Stimulated activated CD4-positive, alpha-beta T cell treated with anti-CD3 and anti-CD28 coated beads, Interleukin-15, amount 100 ng/mL, for 24 hours (primary cell): ENCODE measurements around the gene TBC1D3.
"Not testable (repeated sequence)": the region's sequence is repeated elsewhere in the genome, so short reads cannot be mapped to it uniquely, and the experiment has no call there.

Source experiments
- DNase-seq: peaks from one replicate; pipeline ENCODE4 v3.0.0-alpha.2; 2020

Gene TBC1D3

GRCh38 chr17:38192455-38192854 lies at the start of gene TBC1D3:
TSS of gene TBC1D3 (minus strand) at chr17:38192555. CDS start at chr17:38191029, 1,526 bp downstream.
- not testable (repeated sequence) for DNase-seq

DNA sequence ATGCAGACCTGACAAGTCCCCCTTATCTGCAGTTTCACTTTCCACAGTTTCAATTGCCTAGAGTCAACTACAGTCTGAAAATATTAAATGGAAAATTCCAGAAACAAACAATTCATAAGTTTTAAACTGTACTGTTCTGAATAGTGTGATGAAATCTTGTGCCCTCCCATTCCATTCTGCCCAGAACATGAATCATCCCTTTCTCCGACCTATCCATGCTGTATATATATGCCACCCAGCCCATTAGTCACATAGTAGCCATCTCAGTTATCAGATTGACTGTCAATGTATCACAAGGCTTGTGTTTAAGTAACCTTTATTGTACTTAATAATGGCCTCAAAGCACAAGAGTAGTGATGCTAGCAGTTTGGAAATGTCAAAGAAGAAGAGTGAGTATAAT lies 40.4 kb upstream of the TBC1D3 start:
- DNase-seq: not testable (repeated sequence)

DNA sequence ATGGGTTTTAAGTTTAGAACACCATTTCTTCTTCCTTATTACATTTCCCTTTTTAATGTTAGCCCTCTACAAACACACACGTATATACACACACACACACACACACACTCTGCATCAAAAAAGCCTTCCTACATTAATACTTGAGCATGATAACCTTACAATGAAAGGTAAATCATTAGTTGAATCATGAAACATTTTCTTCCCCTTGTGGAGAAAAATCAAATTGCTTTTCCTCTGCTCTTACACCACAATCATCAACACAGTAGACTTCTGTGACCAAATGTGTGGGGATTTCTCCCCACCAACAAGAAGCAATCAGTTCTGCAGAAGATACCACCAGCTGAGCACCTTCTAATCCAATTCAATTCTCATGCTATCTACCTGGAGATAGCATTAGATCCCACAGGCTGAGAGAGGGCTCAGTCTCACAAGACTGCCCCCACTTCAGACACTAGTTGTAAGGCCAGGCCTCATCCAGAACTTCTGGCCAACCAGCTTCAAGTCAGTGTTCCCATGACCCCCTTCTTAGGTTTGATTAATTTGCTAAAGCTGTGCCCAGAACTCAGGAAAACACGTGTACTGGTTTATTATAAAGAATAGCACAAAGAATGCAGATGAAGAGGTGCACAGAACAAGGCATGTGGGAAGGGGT lies 33.6 kb upstream of the TBC1D3 start:
- not testable (repeated sequence) for DNase-seq

DNA sequence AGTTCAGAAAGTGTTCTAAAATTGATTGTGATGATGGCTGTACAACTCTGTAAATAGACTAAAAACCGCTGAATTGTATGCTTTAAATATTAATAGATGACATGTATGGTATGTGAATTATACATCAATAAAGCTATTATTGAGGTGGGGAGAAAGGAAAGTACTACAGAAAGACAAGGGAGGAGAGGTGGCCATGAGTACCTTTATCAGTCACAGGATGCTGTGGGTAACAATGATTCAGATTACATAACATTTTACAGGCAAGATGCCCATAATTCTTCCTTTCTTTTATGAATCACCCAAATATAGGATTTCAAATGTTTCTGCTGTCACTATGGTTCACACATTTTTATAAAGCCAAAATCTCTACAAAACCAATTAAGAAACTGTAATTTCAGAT lies 28.5 kb upstream of the TBC1D3 start:
- not testable (repeated sequence) for DNase-seq

DNA sequence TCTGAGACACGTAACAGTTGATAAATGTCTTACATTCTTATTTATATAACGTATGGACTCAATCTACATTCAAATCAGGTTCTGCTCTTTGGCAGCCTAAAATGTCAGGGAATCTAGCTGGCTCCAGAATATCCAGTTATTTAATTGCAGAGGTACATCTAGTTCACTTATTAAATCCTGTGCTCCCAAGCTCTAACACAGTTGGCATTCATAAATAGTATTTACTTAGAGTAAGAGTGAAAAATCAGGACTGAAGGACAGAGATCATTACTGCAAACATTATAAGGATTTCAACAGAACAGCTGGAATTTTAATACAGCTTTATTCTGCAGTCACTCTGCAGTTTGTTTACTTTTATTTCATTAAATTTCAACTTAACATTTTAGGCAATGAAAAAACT lies 7.9 kb upstream of the TBC1D3 start:
- not testable (repeated sequence) for DNase-seq

GRCh38 chr17:38134860-38135259 lies 57.5 kb downstream of the TBC1D3 start:
- not testable (repeated sequence) for DNase-seq
